A673 (cell line): ENCODE data around the gene OR4K2.

ENCODE experiments used
- EZH2 ChIP-seq: fragments of 200-600 bp; sonication (generic); IDR thresholded peaks from 2 replicates; pipeline ENCODE4 v1.6.1; 2017; ENCODE audit warnings: borderline replicate concordance, low read depth, mild to moderate bottlenecking, mixed read lengths, antibody characterized with exemption, low read length; ENCODE audit not compliant: poor library complexity, severe bottlenecking
- TF ChIP-seq, protein P1 (sequence below): fragments of 300-800, 200-600 bp; sonication (generic); conservative IDR thresholded peaks from 2 replicates; pipeline ENCODE4 v1.5.1; 2017; ENCODE audit warnings: low read depth, mild to moderate bottlenecking, antibody characterized with exemption, low read length, moderate library complexity, mixed read lengths

DNA sequence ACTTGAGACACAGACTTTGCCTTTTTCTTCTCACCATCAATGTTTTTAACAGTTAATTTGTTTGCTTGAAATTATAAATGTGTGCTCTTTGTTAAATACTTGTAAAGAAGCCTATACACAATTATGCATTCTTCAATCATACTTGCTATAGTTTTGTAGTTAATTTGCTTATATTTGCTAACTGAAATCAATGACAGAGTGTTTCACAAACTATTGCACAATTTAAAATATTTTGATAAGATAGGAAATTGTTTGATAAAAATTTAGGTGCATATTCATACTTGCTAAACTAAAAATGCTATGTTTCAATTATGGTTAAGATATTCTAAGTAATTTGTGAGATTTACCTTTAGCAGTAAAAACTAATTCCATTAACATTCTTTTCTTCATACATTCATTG, 31.7 kb downstream of the OR4K2 start:
- TF ChIP-seq, protein P1, sequence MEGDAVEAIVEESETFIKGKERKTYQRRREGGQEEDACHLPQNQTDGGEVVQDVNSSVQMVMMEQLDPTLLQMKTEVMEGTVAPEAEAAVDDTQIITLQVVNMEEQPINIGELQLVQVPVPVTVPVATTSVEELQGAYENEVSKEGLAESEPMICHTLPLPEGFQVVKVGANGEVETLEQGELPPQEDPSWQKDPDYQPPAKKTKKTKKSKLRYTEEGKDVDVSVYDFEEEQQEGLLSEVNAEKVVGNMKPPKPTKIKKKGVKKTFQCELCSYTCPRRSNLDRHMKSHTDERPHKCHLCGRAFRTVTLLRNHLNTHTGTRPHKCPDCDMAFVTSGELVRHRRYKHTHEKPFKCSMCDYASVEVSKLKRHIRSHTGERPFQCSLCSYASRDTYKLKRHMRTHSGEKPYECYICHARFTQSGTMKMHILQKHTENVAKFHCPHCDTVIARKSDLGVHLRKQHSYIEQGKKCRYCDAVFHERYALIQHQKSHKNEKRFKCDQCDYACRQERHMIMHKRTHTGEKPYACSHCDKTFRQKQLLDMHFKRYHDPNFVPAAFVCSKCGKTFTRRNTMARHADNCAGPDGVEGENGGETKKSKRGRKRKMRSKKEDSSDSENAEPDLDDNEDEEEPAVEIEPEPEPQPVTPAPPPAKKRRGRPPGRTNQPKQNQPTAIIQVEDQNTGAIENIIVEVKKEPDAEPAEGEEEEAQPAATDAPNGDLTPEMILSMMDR, result no peak
- TF ChIP-seq EZH2, result no peak
